Measurements from ENCODE around the gene MOCOS.

The MOCOS gene

GRCh38 chr18:36273347-36273746 lies 86.0 kb downstream of the MOCOS start:
- DNase-seq (ENCODE audit: low spot score): no peak
- TF ChIP-seq, protein P1, sequence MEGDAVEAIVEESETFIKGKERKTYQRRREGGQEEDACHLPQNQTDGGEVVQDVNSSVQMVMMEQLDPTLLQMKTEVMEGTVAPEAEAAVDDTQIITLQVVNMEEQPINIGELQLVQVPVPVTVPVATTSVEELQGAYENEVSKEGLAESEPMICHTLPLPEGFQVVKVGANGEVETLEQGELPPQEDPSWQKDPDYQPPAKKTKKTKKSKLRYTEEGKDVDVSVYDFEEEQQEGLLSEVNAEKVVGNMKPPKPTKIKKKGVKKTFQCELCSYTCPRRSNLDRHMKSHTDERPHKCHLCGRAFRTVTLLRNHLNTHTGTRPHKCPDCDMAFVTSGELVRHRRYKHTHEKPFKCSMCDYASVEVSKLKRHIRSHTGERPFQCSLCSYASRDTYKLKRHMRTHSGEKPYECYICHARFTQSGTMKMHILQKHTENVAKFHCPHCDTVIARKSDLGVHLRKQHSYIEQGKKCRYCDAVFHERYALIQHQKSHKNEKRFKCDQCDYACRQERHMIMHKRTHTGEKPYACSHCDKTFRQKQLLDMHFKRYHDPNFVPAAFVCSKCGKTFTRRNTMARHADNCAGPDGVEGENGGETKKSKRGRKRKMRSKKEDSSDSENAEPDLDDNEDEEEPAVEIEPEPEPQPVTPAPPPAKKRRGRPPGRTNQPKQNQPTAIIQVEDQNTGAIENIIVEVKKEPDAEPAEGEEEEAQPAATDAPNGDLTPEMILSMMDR (IDR thresholded peaks at IDR 0.05; ENCODE audit: extremely low read depth, missing control alignments): no peak

DNA sequence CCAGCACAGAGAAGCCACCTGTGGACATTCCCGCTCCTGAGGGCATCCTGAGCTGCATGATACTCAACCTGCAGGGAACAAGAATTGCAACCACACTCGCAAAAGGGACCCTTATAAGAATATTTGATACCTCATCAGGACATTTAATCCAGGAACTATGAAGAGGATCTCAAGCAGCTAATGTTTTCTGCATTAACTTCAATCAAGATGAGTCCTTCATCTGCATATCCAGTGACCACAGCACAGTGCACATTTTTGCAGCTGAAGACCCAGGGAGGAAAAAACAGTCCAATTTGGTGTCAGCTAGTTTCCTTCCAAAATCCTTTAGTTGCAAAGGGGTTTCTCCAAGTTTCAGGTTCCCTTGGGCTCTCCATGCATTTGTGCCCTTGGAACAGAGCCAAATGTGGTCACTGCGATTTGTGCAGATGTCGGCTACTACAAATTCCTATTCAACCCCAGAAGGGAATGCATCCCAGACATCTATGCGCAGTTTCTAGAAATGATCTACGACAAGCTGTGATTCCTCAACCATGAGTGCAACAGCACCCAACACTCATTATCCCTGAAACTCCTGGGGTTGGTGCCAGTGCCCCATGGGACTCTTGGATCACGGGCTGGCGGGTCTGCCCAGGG lies 86.9 kb downstream of the MOCOS start:
- no peak for DNase-seq (ENCODE audit: low spot score)
- TF ChIP-seq, protein P1 (IDR thresholded peaks at IDR 0.05; ENCODE audit: extremely low read depth, missing control alignments): no peak

DNA sequence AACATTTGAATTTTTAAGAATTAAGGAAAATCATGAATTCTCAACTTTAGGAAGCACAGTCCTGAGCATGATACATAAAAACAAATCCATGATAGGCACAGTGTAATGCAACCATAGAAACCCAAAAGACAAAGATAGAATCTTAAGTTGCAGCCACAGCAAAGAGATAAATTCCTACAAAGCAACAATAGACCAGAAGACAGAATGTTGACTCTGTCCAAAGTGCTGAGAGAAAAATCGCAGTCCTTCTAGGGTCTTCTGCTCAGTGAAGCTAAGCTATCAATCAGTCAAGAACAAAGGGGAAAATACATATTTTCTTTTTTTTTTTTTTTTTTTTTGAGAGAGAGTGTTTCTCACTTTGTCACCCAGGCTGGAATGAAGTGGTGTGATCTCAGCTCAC lies 88.3 kb downstream of the MOCOS start:
- TF ChIP-seq, protein P1 (IDR thresholded peaks at IDR 0.05; ENCODE audit: extremely low read depth, missing control alignments): no peak
- DNase-seq (ENCODE audit: low spot score): no peak

DNA sequence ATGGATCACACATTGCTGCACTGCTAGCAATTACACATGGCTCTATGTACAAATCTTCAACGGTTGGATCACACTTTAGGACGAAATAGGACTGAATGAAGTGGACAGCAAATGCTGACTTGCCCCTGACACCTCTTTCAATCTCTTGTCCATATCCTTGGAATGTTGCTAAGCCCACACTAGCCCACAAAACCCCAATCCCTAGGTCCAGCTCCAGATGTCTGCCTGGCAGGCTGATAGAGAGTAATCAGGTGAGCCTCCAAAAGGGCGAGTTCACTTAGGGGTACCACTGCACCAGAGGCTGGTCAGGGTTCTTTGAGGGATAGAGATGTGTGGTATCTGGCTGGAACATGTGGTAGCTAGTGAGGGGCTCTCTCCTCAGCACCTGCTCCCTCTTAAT lies 91.7 kb downstream of the MOCOS start:
- TF ChIP-seq, protein P1 (IDR thresholded peaks at IDR 0.05; ENCODE audit: extremely low read depth, missing control alignments): no peak
- DNase-seq (ENCODE audit: low spot score): no peak

- TF ChIP-seq, protein P1 (IDR thresholded peaks at IDR 0.05; ENCODE audit: extremely low read depth, missing control alignments): no peak
- DNase-seq (ENCODE audit: low spot score): no peak
Measured at GRCh38 chr18:36281936-36282335, 94.6 kb downstream of the MOCOS start.

GRCh38 chr18:36283448-36283847 lies 96.2 kb downstream of the MOCOS start:
- TF ChIP-seq, protein P1 (IDR thresholded peaks at IDR 0.05; ENCODE audit: extremely low read depth, missing control alignments): no peak
- DNase-seq (ENCODE audit: low spot score): no peak

- TF ChIP-seq, protein P1 (IDR thresholded peaks at IDR 0.05; ENCODE audit: extremely low read depth, missing control alignments): no peak
- DNase-seq (ENCODE audit: low spot score): no peak
Measured at GRCh38 chr18:36284268-36284667, 97.0 kb downstream of the MOCOS start.
